WTC11 (cell line): ENCODE measurements around the gene CCDC82. TPM values are rescaled to one million over a fixed set of nuclear protein-coding genes. Genes with fewer than 3 reads are reported as not detected.

ENCODE experiments used
- ATAC-seq: fragments of 200-7000 bp; cut with Tn5 transposase; 2 replicates; pipeline ENCODE4 v1.10.0; 2021; ENCODE audit warnings: mild to moderate bottlenecking, moderate library complexity
- CTCF ChIA-PET: fragments of 300-600 bp; sonication (Branson Sonifier 250); formaldehyde crosslinking; loops from one replicate; lab custom pipeline; 2021; ENCODE audit warnings: antibody characterized with exemption; lab: Charles Lee
- POLR2A ChIA-PET: fragments of 350-600 bp; sonication (Branson Sonifier 250); formaldehyde crosslinking; loops from one replicate; lab custom pipeline; 2021; ENCODE audit warnings: antibody characterized with exemption; lab: Charles Lee
- DNase-seq: peaks from one replicate; pipeline ENCODE4 v3.0.0; 2021; ENCODE audit warnings: low spot score
- H3K27ac Mint-ChIP-seq: 2 replicates; pipeline ENCODE4 v1.8.0; 2021; ENCODE audit warnings: mixed read lengths
- H3K27me3 Mint-ChIP-seq: 2 replicates; pipeline ENCODE4 v1.8.0; 2021; ENCODE audit warnings: low read depth, mild to moderate bottlenecking, moderate library complexity, mixed read lengths
- H3K36me3 Mint-ChIP-seq: 2 replicates; pipeline ENCODE4 v1.8.0; 2021; ENCODE audit warnings: mixed read lengths
- H3K4me1 Mint-ChIP-seq: 2 replicates; pipeline ENCODE4 v1.8.0; 2022; ENCODE audit warnings: mixed read lengths
- H3K4me3 Mint-ChIP-seq: 2 replicates; pipeline ENCODE4 v1.8.0; 2021; ENCODE audit warnings: mild to moderate bottlenecking, moderate library complexity, mixed read lengths
- H3K9me3 Mint-ChIP-seq: 2 replicates; pipeline ENCODE4 v1.8.0; 2021; ENCODE audit warnings: mixed read lengths
- CBFB ChIP-seq: sonication (generic); formaldehyde crosslinking; IDR thresholded peaks from 2 replicates; pipeline ENCODE4 v1.8.1; 2022; ENCODE audit warnings: mild to moderate bottlenecking, low read depth, missing genetic modification reagents
- E2F1 ChIP-seq: sonication (generic); formaldehyde crosslinking; IDR thresholded peaks from 2 replicates; pipeline ENCODE4 v1.8.0; 2022; ENCODE audit warnings: mild to moderate bottlenecking, missing genetic modification reagents
- ELF4 ChIP-seq: sonication (generic); formaldehyde crosslinking; IDR thresholded peaks from 2 replicates; pipeline ENCODE4 v1.8.1; 2022; ENCODE audit warnings: low read depth, mild to moderate bottlenecking, moderate library complexity, missing genetic modification reagents
- JUN ChIP-seq: sonication (generic); formaldehyde crosslinking; IDR thresholded peaks from 2 replicates; pipeline ENCODE4 v1.8.0; 2023; ENCODE audit warnings: mild to moderate bottlenecking, missing genetic modification reagents
- NFYB ChIP-seq: sonication (generic); formaldehyde crosslinking; conservative IDR thresholded peaks from 2 replicates; pipeline ENCODE4 v1.8.0; 2022; ENCODE audit warnings: low read depth, missing genetic modification reagents
- NR2C2 ChIP-seq: sonication (generic); formaldehyde crosslinking; IDR thresholded peaks from 2 replicates; pipeline ENCODE4 v1.8.0; 2022; ENCODE audit warnings: mild to moderate bottlenecking, missing genetic modification reagents
- NR3C1 ChIP-seq: sonication (generic); formaldehyde crosslinking; conservative IDR thresholded peaks from 2 replicates; pipeline ENCODE4 v1.8.1; 2023; ENCODE audit warnings: low read depth, mild to moderate bottlenecking, missing genetic modification reagents
- PREB ChIP-seq: sonication (generic); formaldehyde crosslinking; IDR thresholded peaks from 2 replicates; pipeline ENCODE4 v1.8.1; 2022; ENCODE audit warnings: mild to moderate bottlenecking, missing genetic modification reagents, moderate library complexity, borderline replicate concordance
- PRRX2 ChIP-seq: fragments of 250-450 bp; sonication (Bioruptor Pico); IDR thresholded peaks from 2 replicates; pipeline ENCODE4 v1.8.0; 2021; ENCODE audit warnings: mild to moderate bottlenecking
- SP1 ChIP-seq: sonication (generic); formaldehyde crosslinking; conservative IDR thresholded peaks from 2 replicates; pipeline ENCODE4 v1.8.1; 2022; ENCODE audit warnings: missing genetic modification reagents
- TEAD1 ChIP-seq: sonication (generic); formaldehyde crosslinking; IDR thresholded peaks from 2 replicates; pipeline ENCODE4 v1.8.0; 2022; ENCODE audit warnings: mild to moderate bottlenecking, missing genetic modification reagents
- USF2 ChIP-seq: sonication (generic); formaldehyde crosslinking; IDR thresholded peaks from 2 replicates; pipeline ENCODE4 v1.8.1; 2023; ENCODE audit warnings: mild to moderate bottlenecking, missing genetic modification reagents, moderate library complexity
- ZBTB21 ChIP-seq: sonication (generic); formaldehyde crosslinking; IDR thresholded peaks from 2 replicates; pipeline ENCODE4 v1.8.1; 2023; ENCODE audit warnings: mild to moderate bottlenecking, missing genetic modification reagents, borderline replicate concordance
- ZNF232 ChIP-seq: sonication (generic); formaldehyde crosslinking; IDR thresholded peaks from 2 replicates; pipeline ENCODE4 v1.8.0; 2022; ENCODE audit warnings: mild to moderate bottlenecking, missing genetic modification reagents
- ZNF263 ChIP-seq: sonication (generic); formaldehyde crosslinking; IDR thresholded peaks from 2 replicates; pipeline ENCODE4 v1.8.1; 2022; ENCODE audit warnings: low read depth, mild to moderate bottlenecking, moderate library complexity, missing genetic modification reagents
- ZNF416 ChIP-seq: fragments of 250-450 bp; sonication (Bioruptor Pico); IDR thresholded peaks from 2 replicates; pipeline ENCODE4 v1.9.0; 2021; ENCODE audit warnings: mild to moderate bottlenecking, inconsistent platforms
- ZNF423 ChIP-seq: fragments of 250-450 bp; sonication (Bioruptor Pico); IDR thresholded peaks from 2 replicates; pipeline ENCODE4 v2.1.2; 2022; ENCODE audit warnings: mild to moderate bottlenecking, moderate library complexity
- ZNF512 ChIP-seq: sonication (generic); formaldehyde crosslinking; IDR thresholded peaks from 2 replicates; pipeline ENCODE4 v1.8.1; 2022; ENCODE audit warnings: missing genetic modification reagents, borderline replicate concordance
- total RNA-seq: library from RNA; stranded (reverse); gene quantifications from 3 replicates; pipeline ENCODE4 v1.2.3, GENCODE V29; 2021
- TF ChIP-seq, protein P1 (sequence below): fragments of 250-450 bp; sonication (Bioruptor Pico); IDR thresholded peaks from 2 replicates; pipeline ENCODE4 v1.9.0; 2021; ENCODE audit warnings: mild to moderate bottlenecking
- TF ChIP-seq, protein P2 (sequence below): sonication (generic); formaldehyde crosslinking; conservative IDR thresholded peaks from 2 replicates; pipeline ENCODE4 v1.8.1; 2023; ENCODE audit warnings: mild to moderate bottlenecking, low read depth, missing genetic modification reagents, moderate library complexity
- TF ChIP-seq, protein P3 (sequence below): sonication (generic); formaldehyde crosslinking; IDR thresholded peaks from 2 replicates; pipeline ENCODE4 v1.8.1; 2022; ENCODE audit warnings: low read depth, mild to moderate bottlenecking, moderate library complexity, missing genetic modification reagents, borderline replicate concordance
- TF ChIP-seq, protein P4 (sequence below): fragments of 250-450 bp; sonication (Bioruptor Pico); IDR thresholded peaks from 2 replicates; pipeline ENCODE4 v1.9.0; 2021; ENCODE audit warnings: mild to moderate bottlenecking

Gene CCDC82
- total RNA-seq, 1 experiment from 2014 or later: 16.3 TPM

DNA sequence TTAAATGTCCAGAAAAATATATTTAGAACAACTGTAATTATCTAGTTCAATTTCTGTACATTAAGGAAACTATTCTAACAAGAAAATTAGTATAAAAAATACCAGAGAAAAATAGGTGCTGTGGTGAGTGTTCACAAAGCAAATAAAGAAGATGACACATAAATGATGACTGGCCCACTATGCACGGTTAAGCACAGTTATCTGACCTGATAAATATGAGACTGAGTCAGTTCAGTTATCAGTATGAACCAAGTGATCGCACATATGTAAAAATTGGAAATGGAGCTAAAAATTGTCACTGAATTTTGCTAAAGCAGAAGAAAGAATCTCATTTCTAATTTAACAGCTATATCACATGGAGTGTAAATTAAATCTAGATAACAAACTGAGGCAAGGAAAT, 27.9 kb downstream of the CCDC82 start:
- POLR2A ChIA-PET: no interaction called here
- no peak for ATAC-seq
- H3K4me3 Mint-ChIP-seq: no peak overlapping the region
- no peak for DNase-seq
- TF ChIP-seq, protein P1, sequence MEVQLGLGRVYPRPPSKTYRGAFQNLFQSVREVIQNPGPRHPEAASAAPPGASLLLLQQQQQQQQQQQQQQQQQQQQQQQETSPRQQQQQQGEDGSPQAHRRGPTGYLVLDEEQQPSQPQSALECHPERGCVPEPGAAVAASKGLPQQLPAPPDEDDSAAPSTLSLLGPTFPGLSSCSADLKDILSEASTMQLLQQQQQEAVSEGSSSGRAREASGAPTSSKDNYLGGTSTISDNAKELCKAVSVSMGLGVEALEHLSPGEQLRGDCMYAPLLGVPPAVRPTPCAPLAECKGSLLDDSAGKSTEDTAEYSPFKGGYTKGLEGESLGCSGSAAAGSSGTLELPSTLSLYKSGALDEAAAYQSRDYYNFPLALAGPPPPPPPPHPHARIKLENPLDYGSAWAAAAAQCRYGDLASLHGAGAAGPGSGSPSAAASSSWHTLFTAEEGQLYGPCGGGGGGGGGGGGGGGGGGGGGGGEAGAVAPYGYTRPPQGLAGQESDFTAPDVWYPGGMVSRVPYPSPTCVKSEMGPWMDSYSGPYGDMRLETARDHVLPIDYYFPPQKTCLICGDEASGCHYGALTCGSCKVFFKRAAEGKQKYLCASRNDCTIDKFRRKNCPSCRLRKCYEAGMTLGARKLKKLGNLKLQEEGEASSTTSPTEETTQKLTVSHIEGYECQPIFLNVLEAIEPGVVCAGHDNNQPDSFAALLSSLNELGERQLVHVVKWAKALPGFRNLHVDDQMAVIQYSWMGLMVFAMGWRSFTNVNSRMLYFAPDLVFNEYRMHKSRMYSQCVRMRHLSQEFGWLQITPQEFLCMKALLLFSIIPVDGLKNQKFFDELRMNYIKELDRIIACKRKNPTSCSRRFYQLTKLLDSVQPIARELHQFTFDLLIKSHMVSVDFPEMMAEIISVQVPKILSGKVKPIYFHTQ (CRISPR knock-in tag): no peak
- TF ChIP-seq ZNF232 (CRISPR knock-in tag): no peak
- TF ChIP-seq, protein P2, sequence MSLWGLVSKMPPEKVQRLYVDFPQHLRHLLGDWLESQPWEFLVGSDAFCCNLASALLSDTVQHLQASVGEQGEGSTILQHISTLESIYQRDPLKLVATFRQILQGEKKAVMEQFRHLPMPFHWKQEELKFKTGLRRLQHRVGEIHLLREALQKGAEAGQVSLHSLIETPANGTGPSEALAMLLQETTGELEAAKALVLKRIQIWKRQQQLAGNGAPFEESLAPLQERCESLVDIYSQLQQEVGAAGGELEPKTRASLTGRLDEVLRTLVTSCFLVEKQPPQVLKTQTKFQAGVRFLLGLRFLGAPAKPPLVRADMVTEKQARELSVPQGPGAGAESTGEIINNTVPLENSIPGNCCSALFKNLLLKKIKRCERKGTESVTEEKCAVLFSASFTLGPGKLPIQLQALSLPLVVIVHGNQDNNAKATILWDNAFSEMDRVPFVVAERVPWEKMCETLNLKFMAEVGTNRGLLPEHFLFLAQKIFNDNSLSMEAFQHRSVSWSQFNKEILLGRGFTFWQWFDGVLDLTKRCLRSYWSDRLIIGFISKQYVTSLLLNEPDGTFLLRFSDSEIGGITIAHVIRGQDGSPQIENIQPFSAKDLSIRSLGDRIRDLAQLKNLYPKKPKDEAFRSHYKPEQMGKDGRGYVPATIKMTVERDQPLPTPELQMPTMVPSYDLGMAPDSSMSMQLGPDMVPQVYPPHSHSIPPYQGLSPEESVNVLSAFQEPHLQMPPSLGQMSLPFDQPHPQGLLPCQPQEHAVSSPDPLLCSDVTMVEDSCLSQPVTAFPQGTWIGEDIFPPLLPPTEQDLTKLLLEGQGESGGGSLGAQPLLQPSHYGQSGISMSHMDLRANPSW: no peak
- no peak for TF ChIP-seq ZNF423 (CRISPR knock-in tag)
- no peak for TF ChIP-seq ZNF512 (CRISPR knock-in tag)
- no peak for TF ChIP-seq ZBTB21 (CRISPR knock-in tag)
- TF ChIP-seq PREB (CRISPR knock-in tag): no peak
- TF ChIP-seq, protein P3, sequence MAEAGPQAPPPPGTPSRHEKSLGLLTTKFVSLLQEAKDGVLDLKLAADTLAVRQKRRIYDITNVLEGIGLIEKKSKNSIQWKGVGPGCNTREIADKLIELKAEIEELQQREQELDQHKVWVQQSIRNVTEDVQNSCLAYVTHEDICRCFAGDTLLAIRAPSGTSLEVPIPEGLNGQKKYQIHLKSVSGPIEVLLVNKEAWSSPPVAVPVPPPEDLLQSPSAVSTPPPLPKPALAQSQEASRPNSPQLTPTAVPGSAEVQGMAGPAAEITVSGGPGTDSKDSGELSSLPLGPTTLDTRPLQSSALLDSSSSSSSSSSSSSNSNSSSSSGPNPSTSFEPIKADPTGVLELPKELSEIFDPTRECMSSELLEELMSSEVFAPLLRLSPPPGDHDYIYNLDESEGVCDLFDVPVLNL: no peak
- TF ChIP-seq, protein P4, sequence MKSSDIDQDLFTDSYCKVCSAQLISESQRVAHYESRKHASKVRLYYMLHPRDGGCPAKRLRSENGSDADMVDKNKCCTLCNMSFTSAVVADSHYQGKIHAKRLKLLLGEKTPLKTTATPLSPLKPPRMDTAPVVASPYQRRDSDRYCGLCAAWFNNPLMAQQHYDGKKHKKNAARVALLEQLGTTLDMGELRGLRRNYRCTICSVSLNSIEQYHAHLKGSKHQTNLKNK (CRISPR knock-in tag): no peak
- TF ChIP-seq, all 79 proteins: peak for 0
- Mint-ChIP-seq H3K36me3 (no peaks in the 10 kb centered on the region; the same call in 1 of the 2 replicates), H3K9me3 (no peaks in the 10 kb centered on the region), H3K27ac (no peak overlapping the region), H3K4me1 (0 out of 2 replicates have a peak, but pooled peaks cover 2% of the 10 kb centered on the region), H3K27me3 (no peaks in the 10 kb centered on the region)
- CTCF ChIA-PET: no interaction called here

DNA sequence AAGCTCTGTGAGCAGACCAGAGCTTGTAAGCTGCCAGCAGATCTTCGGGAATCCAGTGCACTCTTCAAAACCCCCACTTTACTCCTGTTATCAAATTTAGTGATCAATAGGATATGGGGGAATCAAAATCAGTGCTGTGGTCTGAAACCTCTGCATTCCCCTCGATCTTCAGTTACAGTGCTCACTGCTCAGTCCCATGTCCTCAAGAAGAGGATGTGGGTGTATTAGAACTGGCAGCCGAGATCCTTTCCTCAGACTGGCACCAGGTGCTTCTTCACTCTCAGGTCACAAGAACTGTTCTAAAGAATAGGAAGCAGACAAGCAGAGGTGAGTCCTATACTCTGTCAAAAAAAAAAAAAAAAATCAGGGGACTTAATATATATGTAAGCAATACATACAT, 31.4 kb downstream of the CCDC82 start:
- ATAC-seq: no peak
- Mint-ChIP-seq H3K27me3 (no peaks in the 10 kb centered on the region), H3K4me1 (0 out of 2 replicates have a peak, but pooled peaks cover 4% of the 10 kb centered on the region), H3K4me3 (no peak overlapping the region), H3K27ac (no peak overlapping the region), H3K9me3 (no peaks in the 10 kb centered on the region), H3K36me3 (no peaks in the 10 kb centered on the region; the same call in none of the 2 replicates)
- no peak for DNase-seq
- ChIA-PET CTCF (interaction anchor here (1.4 kb wide), 1 partner anchor 36 kb away, joined by 3 read pairs; no protein-coding TSS in a partner anchor), POLR2A (no interaction called here)
- TF ChIP-seq ELF4 (CRISPR knock-in tag) (no peak), SP1 (CRISPR knock-in tag) (no peak), E2F1 (CRISPR knock-in tag) (no peak), ZNF263 (no peak), CBFB (CRISPR knock-in tag) (no peak), JUN (CRISPR knock-in tag) (no peak), ZNF416 (CRISPR knock-in tag) (no peak), PRRX2 (CRISPR knock-in tag) (no peak), TEAD1 (no peak), ZBTB21 (CRISPR knock-in tag) (no peak), NR2C2 (CRISPR knock-in tag) (no peak), NFYB (CRISPR knock-in tag) (no peak), NR3C1 (no peak), USF2 (CRISPR knock-in tag) (no peak)
- TF ChIP-seq, protein P3: no peak
